Sigmoid colon (tissue), 7 donors: ENCODE results near the gene E2F6. TPM values are rescaled to one million over a fixed set of nuclear protein-coding genes. Genes with fewer than 3 reads are reported as not detected.
A peak's percentile ranks its signal among the peaks of the same experiment; 100 is the strongest.

ENCODE experiments used
- DNase-seq: peaks from one replicate; pipeline ENCODE4 v3.0.0-alpha.2; 2019
- H3K27ac ChIP-seq, 4 donors: fragments of 200-600 bp; sonication (generic); one replicate each; pipeline ENCODE4 v1.5.1; 2016 to 2019; ENCODE audit warnings: mild to moderate bottlenecking in 1 of 4
- H3K27me3 ChIP-seq, 3 donors: fragments of 200-600 bp; sonication (generic); one replicate each; pipeline ENCODE4 v1.5.1; 2019; ENCODE audit warnings: mild to moderate bottlenecking in 1 of 3
- H3K36me3 ChIP-seq, 4 donors: fragments of 200-600 bp; sonication (generic); one replicate each; pipeline ENCODE4 v1.5.1; 2016 to 2019
- H3K4me1 ChIP-seq, 4 donors: fragments of 200-600 bp; sonication (generic); one replicate each; pipeline ENCODE4 v1.5.1; 2017 to 2019
- H3K4me3 ChIP-seq, 4 donors: fragments of 200-600 bp; sonication (generic); one replicate each; pipeline ENCODE4 v1.5.1; 2017 to 2019; ENCODE audit warnings: mild to moderate bottlenecking in 2 of 4, moderate library complexity in 1 of 4
- H3K9me3 ChIP-seq, 4 donors: fragments of 200-600 bp in 3 of 4; sonication (generic) in 3 of 4; one replicate each; pipeline versions ENCODE4 v1.5.1 to v1.6.1; 2013 to 2019
- EP300 ChIP-seq, 4 donors: sonication (generic); formaldehyde crosslinking; IDR thresholded peaks; one replicate each; pipeline ENCODE4 v1.6.1; 2017; ENCODE audit warnings: antibody characterized with exemption in 4 of 4
- POLR2A ChIP-seq, 2 donors: fragments of 450-650 bp; IDR thresholded peaks; one replicate each; pipeline ENCODE4 v1.6.1; 2016; ENCODE audit warnings: antibody characterized with exemption in 2 of 2, mild to moderate bottlenecking in 2 of 2, moderate library complexity in 2 of 2
- POLR2AphosphoS5 ChIP-seq, 4 donors: sonication (generic); formaldehyde crosslinking; IDR thresholded peaks; one replicate each; pipeline ENCODE4 v1.6.1; 2017; ENCODE audit warnings: antibody characterized with exemption in 4 of 4
- WGBS, 2 donors: extraction: QIAGEN DNeasy Blood & Tissue Kit; methylation state at CpG; one replicate each; pipeline ENCODE4 v1.1.7; 2013; 5-methylcytosine and 5-hydroxymethylcytosine counted together
- intact Hi-C: fragments of 100-400 bp; cut with DNase I; formaldehyde crosslinking; loops from one replicate; pipeline ENCODE4 v1.15.1; 2023
- polyA plus RNA-seq, 3 donors: library from polyadenylated mRNA; stranded (reverse); fragments of 200-250 nt; gene quantifications; one replicate each; pipeline ENCODE4 v1.2.3, GENCODE V29; 2013
- total RNA-seq, 4 donors: library from RNA; depleted of rRNA; stranded (reverse); fragments of >200 nt; gene quantifications; one replicate each; pipeline ENCODE4 v1.1.0, GENCODE V29; 2016
- TF ChIP-seq, protein P1 (sequence below), 4 experiments: fragments of 450-650 bp in 3 of 4; fragments of 200-600 bp in 1 of 4; IDR thresholded peaks; one replicate each; pipeline ENCODE4 v1.5.1; 2016 to 2019; ENCODE audit warnings: antibody characterized with exemption in 4 of 4, mild to moderate bottlenecking in 3 of 4, moderate library complexity in 2 of 4
- donor health status: healthy with polysubstance abuse.
- donor health status: Bipolar disorder and iron deficiency.
- donor health status: healthy.

The E2F6 gene
- total and polyA plus RNA-seq, 7 donors: 3.6 to 24.2 (median 11.8) TPM

DNA sequence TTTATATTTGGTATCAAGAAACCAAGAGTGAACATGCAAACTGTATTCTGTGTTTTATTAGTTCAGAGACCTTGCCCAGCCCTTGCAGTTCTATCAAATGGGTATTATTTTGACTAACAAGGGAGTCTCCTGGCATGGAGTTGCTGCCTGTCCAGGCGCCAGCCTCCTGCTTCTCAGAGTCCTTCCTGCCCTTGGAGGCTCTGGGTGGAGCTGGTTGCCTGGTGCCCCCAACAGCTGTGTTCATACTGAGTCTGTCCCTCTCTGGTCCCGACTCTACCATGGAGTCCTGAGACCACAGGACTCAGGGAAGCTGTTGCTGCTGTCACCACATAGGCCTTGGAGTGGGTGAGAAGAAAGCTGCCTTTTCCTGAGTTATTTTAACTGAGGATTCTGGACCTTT lies 41.6 kb upstream of the E2F6 start:
- no peak for TF ChIP-seq EP300 (IDR thresholded peaks at IDR 0.05)
- H3K9me3 ChIP-seq: no peaks in the 10 kb centered on the region
- H3K36me3 ChIP-seq: no peaks in the 10 kb centered on the region
- H3K4me1 ChIP-seq: peaks cover 0 to 11% (median under 1%) of the 10 kb centered on the region in 4 donors
- intact Hi-C loops: no loop called here
- no peak for DNase-seq
- H3K4me3 ChIP-seq: no peak overlapping the region
- 75 to 83% methylated on average over 2 of the region's 2 CpGs for WGBS, 2 donors
- no peaks in the 10 kb centered on the region for H3K27me3 ChIP-seq
- H3K27ac ChIP-seq: peak overlapping the region in 1 of 4 donors; percentile 11

DNA sequence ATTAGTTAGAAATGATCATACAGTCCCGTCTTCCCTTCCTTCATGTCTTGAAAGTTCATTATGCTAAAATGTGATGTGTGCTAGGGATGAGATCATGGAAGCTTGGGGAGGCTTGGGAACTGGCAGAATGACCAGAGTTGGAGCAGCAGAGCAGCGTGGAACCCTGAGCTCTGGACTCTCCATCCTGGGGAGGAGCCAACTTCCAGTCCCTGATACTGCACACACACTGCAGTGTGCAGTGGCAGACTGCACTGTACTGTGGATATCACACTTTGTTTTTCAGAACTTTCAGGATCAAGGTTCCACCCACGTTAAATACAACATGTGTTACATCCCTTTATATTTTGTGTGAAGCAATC lies 40.6 kb upstream of the E2F6 start:
- H3K27ac ChIP-seq: no peak overlapping the region
- peaks cover 0 to 11% (median 0%) of the 10 kb centered on the region in 4 donors for H3K4me1 ChIP-seq
- TF ChIP-seq EP300 (IDR thresholded peaks at IDR 0.05) (no peak), POLR2AphosphoS5 (IDR thresholded peaks at IDR 0.05) (no peak), POLR2A (IDR thresholded peaks at IDR 0.05) (no peak)
- TF ChIP-seq, protein P1, sequence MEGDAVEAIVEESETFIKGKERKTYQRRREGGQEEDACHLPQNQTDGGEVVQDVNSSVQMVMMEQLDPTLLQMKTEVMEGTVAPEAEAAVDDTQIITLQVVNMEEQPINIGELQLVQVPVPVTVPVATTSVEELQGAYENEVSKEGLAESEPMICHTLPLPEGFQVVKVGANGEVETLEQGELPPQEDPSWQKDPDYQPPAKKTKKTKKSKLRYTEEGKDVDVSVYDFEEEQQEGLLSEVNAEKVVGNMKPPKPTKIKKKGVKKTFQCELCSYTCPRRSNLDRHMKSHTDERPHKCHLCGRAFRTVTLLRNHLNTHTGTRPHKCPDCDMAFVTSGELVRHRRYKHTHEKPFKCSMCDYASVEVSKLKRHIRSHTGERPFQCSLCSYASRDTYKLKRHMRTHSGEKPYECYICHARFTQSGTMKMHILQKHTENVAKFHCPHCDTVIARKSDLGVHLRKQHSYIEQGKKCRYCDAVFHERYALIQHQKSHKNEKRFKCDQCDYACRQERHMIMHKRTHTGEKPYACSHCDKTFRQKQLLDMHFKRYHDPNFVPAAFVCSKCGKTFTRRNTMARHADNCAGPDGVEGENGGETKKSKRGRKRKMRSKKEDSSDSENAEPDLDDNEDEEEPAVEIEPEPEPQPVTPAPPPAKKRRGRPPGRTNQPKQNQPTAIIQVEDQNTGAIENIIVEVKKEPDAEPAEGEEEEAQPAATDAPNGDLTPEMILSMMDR (IDR thresholded peaks at IDR 0.05): no peak
- H3K9me3 ChIP-seq: no peaks in the 10 kb centered on the region
- H3K27me3 ChIP-seq: no peaks in the 10 kb centered on the region
- no peak for DNase-seq
- intact Hi-C loops: no loop called here
- no peaks in the 10 kb centered on the region for H3K36me3 ChIP-seq
- H3K4me3 ChIP-seq: no peak overlapping the region
- 60 to 68% methylated on average over 3 of the region's 3 CpGs for WGBS, 2 donors

DNA sequence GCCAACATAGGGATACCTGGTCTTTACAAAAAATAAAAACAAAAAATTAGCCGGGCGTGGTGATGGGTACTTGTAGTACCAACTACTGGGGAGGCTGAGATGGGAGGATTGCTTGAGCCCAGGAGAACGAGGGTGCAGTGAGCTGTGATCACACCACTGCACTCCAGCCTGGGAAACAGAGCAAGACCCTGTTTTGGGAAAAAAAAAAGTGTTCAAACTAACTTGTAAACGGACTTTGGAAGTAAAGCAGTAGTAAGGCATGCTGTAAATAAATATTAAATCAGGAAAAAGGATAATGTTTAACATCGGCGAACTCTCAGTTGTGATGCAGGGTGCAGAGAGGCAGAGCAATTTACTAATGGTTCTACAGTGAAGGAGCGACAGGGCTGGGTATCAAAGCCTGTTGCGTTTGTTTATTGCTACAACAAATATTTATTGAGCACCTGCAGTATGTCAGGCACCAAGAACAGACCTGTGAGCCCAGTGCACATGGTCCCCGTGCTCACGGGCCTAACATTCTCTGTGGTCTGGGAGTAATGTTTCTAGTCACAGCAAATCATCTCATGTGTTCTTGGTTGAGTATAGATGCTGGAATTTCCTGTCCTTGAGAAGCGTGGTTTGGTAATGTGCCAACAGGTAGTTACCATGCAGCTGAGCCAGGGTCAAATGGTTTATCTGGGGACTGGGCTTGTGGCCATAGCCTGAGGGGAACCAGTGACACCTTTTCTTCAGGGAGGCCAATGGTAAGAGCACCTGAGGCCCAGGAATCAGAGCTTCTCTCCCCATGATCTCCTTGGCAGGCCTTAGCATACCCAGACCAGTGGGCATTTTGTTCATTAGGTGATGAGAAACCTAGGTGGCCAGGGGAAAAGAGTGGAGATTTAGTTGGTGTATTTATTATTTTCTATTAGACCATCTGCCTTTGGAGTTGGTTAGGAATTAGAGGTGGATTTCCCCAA lies 40.0 kb upstream of the E2F6 start:
- Histone ChIP-seq H3K27me3 (no peaks in the 10 kb centered on the region), H3K4me3 (no peak overlapping the region), H3K9me3 (no peaks in the 10 kb centered on the region), H3K4me1 (peaks cover 0 to 11% (median 0%) of the 10 kb centered on the region in 4 donors), H3K27ac (no peak overlapping the region), H3K36me3 (no peaks in the 10 kb centered on the region)
- 31 to 64% methylated on average over 11 of the region's 11 CpGs for WGBS, 2 donors
- no peak for DNase-seq
- intact Hi-C loops: no loop called here
- TF ChIP-seq POLR2A (IDR thresholded peaks at IDR 0.05) (no peak), POLR2AphosphoS5 (IDR thresholded peaks at IDR 0.05) (no peak), EP300 (IDR thresholded peaks at IDR 0.05) (no peak)
- TF ChIP-seq, protein P1 (IDR thresholded peaks at IDR 0.05): no peak

DNA sequence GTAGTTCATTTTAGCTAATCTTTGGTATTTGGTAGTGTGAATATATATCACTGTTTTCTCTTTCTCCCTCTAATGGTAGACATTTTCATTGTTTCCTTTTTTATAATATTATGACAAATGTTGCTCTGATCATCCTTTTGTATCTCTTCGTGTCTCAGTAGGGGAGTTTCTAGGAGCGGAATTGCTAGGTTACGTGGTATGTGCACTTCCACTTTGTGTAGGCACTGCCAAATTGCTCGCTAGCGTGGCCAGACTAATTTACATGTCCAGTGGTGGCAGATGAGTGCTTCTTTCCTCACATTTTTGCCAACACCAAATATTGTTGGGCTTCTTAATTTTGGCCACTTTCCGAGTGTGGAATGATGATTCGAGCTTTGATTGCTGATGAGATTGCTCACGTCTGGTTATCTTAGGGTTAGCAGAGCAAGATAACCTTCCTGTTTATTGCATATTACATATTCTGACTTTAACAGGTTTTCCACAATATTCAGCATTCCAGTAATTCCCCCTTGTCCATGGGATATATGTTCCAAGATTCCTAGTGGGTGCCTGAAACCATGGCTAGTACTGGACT lies 37.5 kb upstream of the E2F6 start:
- Histone ChIP-seq H3K36me3 (no peaks in the 10 kb centered on the region), H3K27me3 (no peaks in the 10 kb centered on the region), H3K4me1 (peaks cover 0 to 10% (median 0%) of the 10 kb centered on the region in 4 donors), H3K4me3 (no peak overlapping the region), H3K27ac (no peak overlapping the region), H3K9me3 (no peaks in the 10 kb centered on the region)
- intact Hi-C loops: no loop called here
- 61 to 68% methylated on average over 8 of the region's 8 CpGs for WGBS, 2 donors
- no peak for TF ChIP-seq POLR2A (IDR thresholded peaks at IDR 0.05)
- TF ChIP-seq, protein P1 (IDR thresholded peaks at IDR 0.05): no peak
- TF ChIP-seq EP300 (IDR thresholded peaks at IDR 0.05): no peak
- no peak for TF ChIP-seq POLR2AphosphoS5 (IDR thresholded peaks at IDR 0.05)
- DNase-seq: no peak

DNA sequence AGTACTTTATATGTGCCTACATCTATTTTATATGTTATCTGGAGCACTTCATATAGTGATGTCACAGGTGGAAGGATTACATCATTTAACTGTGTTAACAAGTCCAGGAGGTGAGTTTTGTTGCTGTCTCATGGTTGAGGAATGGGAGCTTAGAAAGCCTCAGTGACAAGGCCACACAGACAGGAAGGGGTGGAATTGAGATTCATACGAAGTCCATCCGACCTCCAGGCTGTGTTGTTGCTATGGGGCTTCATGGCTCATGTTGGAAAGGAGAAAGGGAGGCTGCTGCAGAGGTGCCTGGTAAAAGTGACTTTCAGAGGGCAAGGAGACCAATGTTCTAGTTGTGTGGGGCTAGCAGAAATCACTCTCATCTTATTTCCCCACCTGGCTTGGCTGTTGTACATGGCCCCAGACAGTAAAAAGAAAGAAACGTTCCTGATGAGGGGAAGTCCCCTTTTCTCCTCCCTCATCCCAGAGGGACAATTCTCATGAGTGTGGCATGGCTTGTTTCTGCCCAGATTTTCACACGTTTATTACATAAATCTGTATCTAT lies 36.9 kb upstream of the E2F6 start:
- H3K27me3 ChIP-seq: no peaks in the 10 kb centered on the region
- DNase-seq: no peak
- 79 to 82% methylated on average over 4 of the region's 4 CpGs for WGBS, 2 donors
- no peak overlapping the region for H3K27ac ChIP-seq
- H3K4me3 ChIP-seq: no peak overlapping the region
- peaks cover 0 to 4% (median 0%) of the 10 kb centered on the region in 4 donors for H3K4me1 ChIP-seq
- TF ChIP-seq POLR2AphosphoS5 (IDR thresholded peaks at IDR 0.05) (no peak), POLR2A (IDR thresholded peaks at IDR 0.05) (no peak), EP300 (IDR thresholded peaks at IDR 0.05) (no peak)
- H3K36me3 ChIP-seq: no peaks in the 10 kb centered on the region
- H3K9me3 ChIP-seq: no peaks in the 10 kb centered on the region
- intact Hi-C loops: no loop called here
